Measurements from ENCODE around the gene PRTFDC1.

The PRTFDC1 gene

GRCh38 chr10:24849501-24850299 lies 102.7 kb downstream of the PRTFDC1 start:
- H3K4me3 ChIP-seq (replicated peaks; ENCODE audit: low read depth, low read length) = no peak overlapping the region
- TF ChIP-seq CTCF (IDR thresholded peaks at IDR 0.05; ENCODE audit: low read length, missing control alignments) = no peak
- DNase-seq (ENCODE audit: low read depth) = no peak

GRCh38 chr10:24849051-24849450 lies 103.4 kb downstream of the PRTFDC1 start:
- H3K4me3 ChIP-seq (replicated peaks; ENCODE audit: low read depth, low read length) = no peak overlapping the region
- no peak for TF ChIP-seq CTCF (IDR thresholded peaks at IDR 0.05; ENCODE audit: low read length, missing control alignments)
- DNase-seq (ENCODE audit: low read depth) = no peak

GRCh38 chr10:24848195-24848594 lies 104.2 kb downstream of the PRTFDC1 start:
- DNase-seq (ENCODE audit: low read depth) = no peak
- no peak overlapping the region for H3K4me3 ChIP-seq (replicated peaks; ENCODE audit: low read depth, low read length)
- TF ChIP-seq CTCF (IDR thresholded peaks at IDR 0.05; ENCODE audit: low read length, missing control alignments) = no peak

GRCh38 chr10:24847112-24848070 lies 105.0 kb downstream of the PRTFDC1 start:
- no peak for TF ChIP-seq CTCF (IDR thresholded peaks at IDR 0.05; ENCODE audit: low read length, missing control alignments)
- H3K4me3 ChIP-seq (replicated peaks; ENCODE audit: low read depth, low read length) = no peak overlapping the region
- DNase-seq (ENCODE audit: low read depth) = no peak

- no peak overlapping the region for H3K4me3 ChIP-seq (replicated peaks; ENCODE audit: low read depth, low read length)
- TF ChIP-seq CTCF (IDR thresholded peaks at IDR 0.05; ENCODE audit: low read length, missing control alignments) = no peak
- DNase-seq (ENCODE audit: low read depth) = no peak
Observed at GRCh38 chr10:24844742-24845141, 107.7 kb downstream of the PRTFDC1 start.

- no peak overlapping the region for H3K4me3 ChIP-seq (replicated peaks; ENCODE audit: low read depth, low read length)
- TF ChIP-seq CTCF (IDR thresholded peaks at IDR 0.05; ENCODE audit: low read length, missing control alignments) = no peak
- DNase-seq (ENCODE audit: low read depth) = no peak
Observed at GRCh38 chr10:24843256-24843655, 109.2 kb downstream of the PRTFDC1 start.

Data from fibroblast of pulmonary artery (primary cell).